Fibroblast of lung (primary cell): Measurements from ENCODE around the gene TMEM31.
A peak's percentile ranks its signal among the peaks of the same experiment; 100 is the strongest.

Source experiments
- CTCF ChIP-seq, 2 donors: IDR thresholded peaks in 1 of 2; conservative IDR thresholded peaks in 1 of 2; 1 replicate in 1 of 2; 2 replicates in 1 of 2; pipeline ENCODE4 v1.5.1; 2011 to 2012; ENCODE audit warnings: low read length in 2 of 2, control low read depth in 1 of 2, inconsistent platforms in 1 of 2, low read depth in 1 of 2, mild to moderate bottlenecking in 1 of 2
- EZH2 ChIP-seq: IDR thresholded peaks from 2 replicates; pipeline ENCODE4 v1.5.1; 2012; ENCODE audit warnings: low read length, control low read depth, mild to moderate bottlenecking; ENCODE audit errors: missing control alignments

GRCh38 chrX:103688946-103689345 is 21.8 kb upstream of the TMEM31 start:
- TF ChIP-seq CTCF (conservative IDR thresholded peaks at IDR 0.05 in 1 of 2, IDR thresholded peaks at IDR 0.05 in 1 of 2; ENCODE audit: low read depth in 1 of 2, low read length in 2 of 2) (peak; percentile 30 to 53), EZH2 (no peak)
